OCI-LY7 (cell line): Measurements from ENCODE around the gene LVRN. TPM values are rescaled to one million over a fixed set of nuclear protein-coding genes. Genes with fewer than 3 reads are reported as not detected.

Experiments
- BruUV-seq: library from RNA; stranded (reverse); fragments of 400-500 nt; replicated peaks from 2 replicates; lab custom pipeline; 2021; lab: Mats Ljungman, UMichigan
- CTCF ChIA-PET: fragments of 300-600 bp; sonication (Branson Sonifier 250); formaldehyde crosslinking; loops from one replicate; lab custom pipeline; 2022; ENCODE audit warnings: antibody characterized with exemption; ENCODE audit not compliant: unreplicated experiment; lab: Charles Lee
- POLR2A ChIA-PET: fragments of 300-600 bp; sonication (Branson Sonifier 250); formaldehyde crosslinking; loops from one replicate; lab custom pipeline; 2022; ENCODE audit warnings: antibody characterized with exemption; lab: Charles Lee
- DNase-seq: peaks from one replicate; pipeline ENCODE4 v3.0.0-alpha.2; 2015; ENCODE audit warnings: low spot score
- H2AFZ ChIP-seq: fragments of 200-600 bp; sonication (generic), shearing (Covaris generic); 2 replicates; pipeline ENCODE4 v1.6.1; 2014; ENCODE audit warnings: mild to moderate bottlenecking, antibody characterized with exemption, low read length, moderate library complexity
- H3K27ac ChIP-seq: fragments of 200-600 bp; sonication (generic); 2 replicates; pipeline ENCODE4 v1.5.1; 2014; ENCODE audit warnings: mixed run types, low read depth, mild to moderate bottlenecking, moderate library complexity, low read length, inconsistent platforms; ENCODE audit not compliant: poor library complexity, severe bottlenecking
- H3K36me3 ChIP-seq: fragments of 200-600 bp; sonication (generic); 2 replicates; pipeline ENCODE4 v1.6.1; 2014; ENCODE audit warnings: mild to moderate bottlenecking, antibody characterized with exemption, low read length, moderate library complexity, mixed read lengths; ENCODE audit not compliant: insufficient read depth
- H3K4me1 ChIP-seq: fragments of 200-600 bp; sonication (generic); 2 replicates; pipeline ENCODE4 v1.5.1; 2014; ENCODE audit warnings: mild to moderate bottlenecking, low read length; ENCODE audit not compliant: insufficient read depth, poor library complexity, severe bottlenecking
- H3K4me2 ChIP-seq: fragments of 200-600 bp; sonication (generic); 2 replicates; pipeline ENCODE4 v1.6.1; 2014; ENCODE audit warnings: mild to moderate bottlenecking, low read length
- H3K4me3 ChIP-seq: fragments of 200-600 bp; sonication (generic); 2 replicates; pipeline ENCODE4 v1.5.1; 2014; ENCODE audit warnings: mild to moderate bottlenecking, low read depth, low read length; ENCODE audit not compliant: poor library complexity, severe bottlenecking
- H3K79me2 ChIP-seq: fragments of 200-600 bp; sonication (generic); 2 replicates; pipeline ENCODE4 v1.6.1; 2016; ENCODE audit warnings: low read depth, mild to moderate bottlenecking, low read length, moderate library complexity, mixed read lengths; ENCODE audit not compliant: insufficient read depth
- H3K9me2 ChIP-seq: fragments of 200-600 bp; sonication (generic); 2 replicates; pipeline ENCODE4 v1.6.1; 2016; ENCODE audit warnings: mild to moderate bottlenecking, low read length, mixed read lengths; ENCODE audit not compliant: insufficient read depth
- H3K9me3 ChIP-seq: fragments of 200-600 bp; sonication (generic); 2 replicates; pipeline ENCODE4 v1.6.1; 2014; ENCODE audit warnings: mild to moderate bottlenecking, mixed run types, low read length, mixed read lengths
- H4K20me1 ChIP-seq: fragments of 200-600 bp; sonication (generic); 2 replicates; pipeline ENCODE4 v1.6.1; 2014; ENCODE audit warnings: mild to moderate bottlenecking, antibody characterized with exemption, low read length, moderate library complexity, mixed read lengths; ENCODE audit not compliant: insufficient read depth
- EZH2phosphoT487 ChIP-seq: fragments of 200-600 bp; sonication (generic); IDR thresholded peaks from 2 replicates; pipeline ENCODE4 v1.6.1; 2018; ENCODE audit warnings: low read depth, borderline replicate concordance, mild to moderate bottlenecking, mixed run types, antibody characterized with exemption, low read length, moderate library complexity, mixed read lengths
- intact Hi-C: fragments of 100-400 bp; cut with micrococcal nuclease; formaldehyde crosslinking; loops from one replicate; pipeline ENCODE4 v1.10.0; 2022; ENCODE audit not compliant: unreplicated experiment
- total RNA-seq, 2 experiments: library from RNA; depleted of rRNA in 1 of 2; stranded (reverse); fragments of >200 nt in 1 of 2; shearing (Covaris generic) in 1 of 2; gene quantifications; 2 replicates each; pipeline ENCODE4 v1.2.3, GENCODE V29; 2014 to 2022
- TF ChIP-seq, protein P1 (sequence below): fragments of 200-600 bp; sonication (generic); conservative IDR thresholded peaks from 2 replicates; pipeline ENCODE4 v1.5.1; 2014; ENCODE audit warnings: mild to moderate bottlenecking, antibody characterized with exemption, low read length, moderate library complexity, mixed read lengths

The LVRN gene
- total RNA-seq, 2 experiments from 2014 or later: not detected

DNA sequence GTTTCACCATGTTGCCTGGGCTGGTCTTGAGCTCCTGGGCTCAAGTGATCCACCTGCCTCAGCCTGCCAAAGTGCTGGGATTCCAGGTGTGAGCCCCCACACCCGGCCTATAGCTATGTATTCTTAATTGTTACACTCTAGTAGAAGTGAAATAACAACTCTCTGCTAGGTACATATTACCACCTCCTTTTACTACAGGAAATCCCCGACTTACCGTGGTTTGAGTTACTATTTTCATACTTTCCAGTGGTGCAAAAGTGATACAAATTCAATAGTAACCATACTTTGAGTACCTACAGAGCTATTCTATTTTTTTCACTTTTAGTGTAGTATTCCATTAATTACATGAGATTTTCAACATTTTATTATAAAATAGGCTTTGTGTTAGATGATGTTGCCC, 70.7 kb downstream of the LVRN start:
- no peak overlapping the region for H2AFZ ChIP-seq

DNA sequence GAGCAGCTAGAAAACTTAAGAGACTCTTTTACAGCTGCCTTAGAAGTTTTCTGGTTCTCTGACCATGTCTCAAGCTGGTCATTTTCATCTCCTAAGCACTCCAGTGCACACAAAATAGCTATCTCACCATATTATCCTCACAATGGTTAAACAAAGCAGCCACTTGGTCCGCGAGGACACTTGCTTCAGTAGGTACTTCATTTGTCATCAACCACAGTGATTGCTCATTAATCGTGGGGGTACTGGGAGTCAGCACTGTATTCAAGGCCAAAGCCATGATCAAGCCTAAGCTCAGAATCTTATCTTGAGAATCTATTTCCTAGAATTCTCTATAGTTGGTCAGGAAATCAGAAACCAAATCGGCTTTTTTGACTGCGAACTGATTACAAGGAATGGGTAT, 72.8 kb downstream of the LVRN start:
- Histone ChIP-seq H3K4me1 (peaks cover 20% of the 10 kb centered on the region), H3K9me3 (no peaks in the 10 kb centered on the region), H3K36me3 (no peaks in the 10 kb centered on the region), H3K4me2 (no peak overlapping the region), H2AFZ (peak overlapping the region; percentile 43; the same call in 1 of the 2 replicates), H3K9me2 (no peaks in the 10 kb centered on the region), H3K4me3 (no peak overlapping the region), H3K79me2 (no peaks in the 10 kb centered on the region), H3K27ac (no peak overlapping the region), H4K20me1 (no peaks in the 10 kb centered on the region)
- TF ChIP-seq, protein P1, sequence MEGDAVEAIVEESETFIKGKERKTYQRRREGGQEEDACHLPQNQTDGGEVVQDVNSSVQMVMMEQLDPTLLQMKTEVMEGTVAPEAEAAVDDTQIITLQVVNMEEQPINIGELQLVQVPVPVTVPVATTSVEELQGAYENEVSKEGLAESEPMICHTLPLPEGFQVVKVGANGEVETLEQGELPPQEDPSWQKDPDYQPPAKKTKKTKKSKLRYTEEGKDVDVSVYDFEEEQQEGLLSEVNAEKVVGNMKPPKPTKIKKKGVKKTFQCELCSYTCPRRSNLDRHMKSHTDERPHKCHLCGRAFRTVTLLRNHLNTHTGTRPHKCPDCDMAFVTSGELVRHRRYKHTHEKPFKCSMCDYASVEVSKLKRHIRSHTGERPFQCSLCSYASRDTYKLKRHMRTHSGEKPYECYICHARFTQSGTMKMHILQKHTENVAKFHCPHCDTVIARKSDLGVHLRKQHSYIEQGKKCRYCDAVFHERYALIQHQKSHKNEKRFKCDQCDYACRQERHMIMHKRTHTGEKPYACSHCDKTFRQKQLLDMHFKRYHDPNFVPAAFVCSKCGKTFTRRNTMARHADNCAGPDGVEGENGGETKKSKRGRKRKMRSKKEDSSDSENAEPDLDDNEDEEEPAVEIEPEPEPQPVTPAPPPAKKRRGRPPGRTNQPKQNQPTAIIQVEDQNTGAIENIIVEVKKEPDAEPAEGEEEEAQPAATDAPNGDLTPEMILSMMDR: no peak
- TF ChIP-seq EZH2phosphoT487: no peak
- ChIA-PET CTCF (no interaction called here), POLR2A (interaction anchor here (0.7 to 0.8 kb wide), 2 partner anchors 194 to 239 kb away, joined by 3 read pairs; partner anchors contain the start of gene ATG12)
- no peak for DNase-seq
- intact Hi-C loops: loop anchor here (5.0 kb wide), 1 partner anchor 193 kb away; the partner anchor contains the start of genes AP3S1 and ATG12
- BruUV-seq: no TSS peak

More for the DNA sequence above, 70.7 kb downstream of the LVRN start:
- no peaks in the 10 kb centered on the region for H4K20me1 ChIP-seq
- TF ChIP-seq, protein P1: no peak
- no peak for TF ChIP-seq EZH2phosphoT487
- H3K4me2 ChIP-seq: no peak overlapping the region
- peaks cover 3% of the 10 kb centered on the region for H3K4me1 ChIP-seq
- intact Hi-C loops: no loop called here
- CTCF ChIA-PET: no interaction called here
- no peak overlapping the region for H3K27ac ChIP-seq
- H3K4me3 ChIP-seq: no peak overlapping the region
- no peaks in the 10 kb centered on the region for H3K79me2 ChIP-seq
- no peak for DNase-seq
- no peaks in the 10 kb centered on the region for H3K36me3 ChIP-seq
- POLR2A ChIA-PET: interaction anchor here (0.5 to 1.2 kb wide), 4 partner anchors 9 to 666 kb away, joined by 3 to 7 read pairs (median 3); no protein-coding TSS in a partner anchor
- no TSS peak for BruUV-seq
- H3K9me2 ChIP-seq: no peaks in the 10 kb centered on the region
- H3K9me3 ChIP-seq: no peaks in the 10 kb centered on the region

DNA sequence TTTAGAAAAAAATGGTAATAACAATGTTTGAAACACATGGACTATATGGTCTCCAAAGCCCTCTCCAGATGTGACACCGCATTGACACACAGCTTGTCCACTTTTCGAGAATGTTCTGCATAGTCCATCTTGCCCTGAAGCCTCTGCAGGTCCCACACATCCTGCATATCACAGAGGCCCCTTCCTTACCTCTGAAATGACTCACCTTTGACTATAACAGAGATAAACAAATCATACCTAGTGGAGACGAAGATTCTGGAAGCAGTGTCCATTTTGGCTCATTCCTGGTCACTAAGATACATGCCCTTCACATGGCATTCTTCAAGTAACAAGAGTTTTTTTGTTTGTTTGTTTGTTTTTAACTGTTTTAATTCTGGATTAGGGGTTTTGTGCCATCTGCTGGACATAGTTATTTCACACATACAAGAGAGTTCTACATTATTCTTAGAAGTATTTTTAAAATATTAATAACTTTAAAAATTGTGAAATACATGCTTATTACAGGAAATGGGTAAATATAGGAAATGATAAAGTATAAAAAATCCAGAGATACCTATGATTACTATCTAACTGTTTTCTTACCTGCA, 75.1 kb downstream of the LVRN start:
- Histone ChIP-seq H2AFZ (0 out of 2 replicates have a peak overlapping the region, but pooled peaks have one; percentile 97), H3K4me1 (peaks cover 20% of the 10 kb centered on the region), H3K4me2 (no peak overlapping the region), H3K27ac (no peak overlapping the region), H4K20me1 (no peaks in the 10 kb centered on the region), H3K9me2 (no peaks in the 10 kb centered on the region), H3K36me3 (no peaks in the 10 kb centered on the region), H3K4me3 (no peak overlapping the region), H3K79me2 (no peaks in the 10 kb centered on the region), H3K9me3 (no peaks in the 10 kb centered on the region)
- TF ChIP-seq, protein P1: peak; percentile 71
- TF ChIP-seq EZH2phosphoT487: no peak
- CTCF ChIA-PET: no interaction called here
- DNase-seq: no peak
- POLR2A ChIA-PET: no interaction called here
- no TSS peak for BruUV-seq
- intact Hi-C loops: loop anchor here (5.0 kb wide), 1 partner anchor 195 kb away; the partner anchor contains the start of genes AP3S1 and ATG12
